Stimulated activated CD8-positive, alpha-beta memory T cell treated with anti-CD3 and anti-CD28 coated beads, Interleukin-15, amount 100 ng/mL, for 4 hours (primary cell): ENCODE results near the gene FNDC8.
"Not testable (repeated sequence)": the region's sequence is repeated elsewhere in the genome, so short reads cannot be mapped to it uniquely, and the experiment has no call there.

ENCODE experiments used
- DNase-seq, 2 donors: peaks; one replicate each; pipeline ENCODE4 v3.0.0-alpha.2; 2020; ENCODE audit warnings: low read depth in 2 of 2

The FNDC8 gene

GRCh38 chr17:35121315-35121714 lies at the start of gene FNDC8:
Gene FNDC8 (plus strand): TSS chr17:35121615. CDS start chr17:35121694, 79 bp downstream.
- DNase-seq, result no peak

GRCh38 chr17:35073183-35073790 lies 48.1 kb upstream of the FNDC8 start:
- DNase-seq, result no peak

GRCh38 chr17:35073991-35074627 lies 47.3 kb upstream of the FNDC8 start:
- no peak for DNase-seq

GRCh38 chr17:35074711-35075707 lies 46.4 kb upstream of the FNDC8 start:
- no peak for DNase-seq

- no peak for DNase-seq
These were observed 44.5 kb upstream of the FNDC8 start for GRCh38 chr17:35076874-35077273.

GRCh38 chr17:35079547-35080423 lies 41.6 kb upstream of the FNDC8 start:
- DNase-seq, result no peak

- no peak for DNase-seq
These were observed 40.9 kb upstream of the FNDC8 start for GRCh38 chr17:35080536-35080935.

GRCh38 chr17:35081638-35082037 lies 39.8 kb upstream of the FNDC8 start:
- no peak for DNase-seq

GRCh38 chr17:35082073-35082657 lies 39.2 kb upstream of the FNDC8 start:
- no peak for DNase-seq

GRCh38 chr17:35083071-35083470 lies 38.3 kb upstream of the FNDC8 start:
- no peak for DNase-seq

- no peak for DNase-seq
These were observed 36.4 kb upstream of the FNDC8 start for GRCh38 chr17:35084987-35085386.

- no peak for DNase-seq
These were observed 35.3 kb upstream of the FNDC8 start for GRCh38 chr17:35086164-35086563.

GRCh38 chr17:35086931-35087573 lies 34.4 kb upstream of the FNDC8 start:
- DNase-seq, result no peak

- no peak for DNase-seq
These were observed 33.6 kb upstream of the FNDC8 start for GRCh38 chr17:35087731-35088355.

- DNase-seq, result peak in 1 of 2 donors; percentile 3
These were observed 33.0 kb upstream of the FNDC8 start for GRCh38 chr17:35088356-35088880.

- DNase-seq, result peak; percentile 76 to 85
These were observed 32.4 kb upstream of the FNDC8 start for GRCh38 chr17:35088881-35089585.

- peak; percentile 7 to 40 for DNase-seq
These were observed 31.7 kb upstream of the FNDC8 start for GRCh38 chr17:35089586-35090296.

- DNase-seq, result not testable (repeated sequence)
These were observed 30.7 kb upstream of the FNDC8 start for GRCh38 chr17:35090707-35091106.
